ENCODE results near the gene VPS4B.

Gene VPS4B

GRCh38 chr18:63430526-63430925 is 8.2 kb upstream of the VPS4B start:
- no peak for DNase-seq

GRCh38 chr18:63427558-63427957 is 5.3 kb upstream of the VPS4B start:
- no peak for DNase-seq

- no peak for DNase-seq
Measured at GRCh38 chr18:63422864-63423304, 608 bp upstream of the VPS4B start.

- no peak for DNase-seq
Measured at GRCh38 chr18:63421514-63421913, 762 bp downstream of the VPS4B start.

- no peak for DNase-seq
Measured at GRCh38 chr18:63412953-63413352, 9.3 kb downstream of the VPS4B start.

GRCh38 chr18:63410792-63411191 is 11.5 kb downstream of the VPS4B start:
- peak; percentile 71 for DNase-seq

- no peak for DNase-seq
Measured at GRCh38 chr18:63409301-63409700, 13.0 kb downstream of the VPS4B start.

GRCh38 chr18:63407734-63408133 is 14.5 kb downstream of the VPS4B start:
- DNase-seq, result no peak

GRCh38 chr18:63405986-63406385 is 16.3 kb downstream of the VPS4B start:
- no peak for DNase-seq

GRCh38 chr18:63402246-63403162 is 19.8 kb downstream of the VPS4B start:
- no peak for DNase-seq

- no peak for DNase-seq
Measured at GRCh38 chr18:63399300-63399699, 23.0 kb downstream of the VPS4B start.

GRCh38 chr18:63397349-63397748 is 24.9 kb downstream of the VPS4B start:
- DNase-seq, result no peak

- no peak for DNase-seq
Measured at GRCh38 chr18:63395503-63395902, 26.8 kb downstream of the VPS4B start.

GRCh38 chr18:63394954-63395353 is 27.3 kb downstream of the VPS4B start:
- no peak for DNase-seq

GRCh38 chr18:63387861-63388260 is 34.4 kb downstream of the VPS4B start:
- DNase-seq, result no peak

GRCh38 chr18:63382843-63383242 is 39.4 kb downstream of the VPS4B start:
- no peak for DNase-seq

GRCh38 chr18:63379639-63379962 is 42.7 kb downstream of the VPS4B start:
- DNase-seq, result no peak

GRCh38 chr18:63378919-63379638 is 43.2 kb downstream of the VPS4B start:
- DNase-seq, result no peak

- DNase-seq, result no peak
Measured at GRCh38 chr18:63377275-63377980, 44.8 kb downstream of the VPS4B start.

- DNase-seq, result peak; percentile 29
Measured at GRCh38 chr18:63376538-63376937, 45.7 kb downstream of the VPS4B start.

GRCh38 chr18:63374540-63374939 is 47.7 kb downstream of the VPS4B start:
- peak; percentile 14 for DNase-seq

GRCh38 chr18:63373161-63373560 is 49.1 kb downstream of the VPS4B start:
- DNase-seq, result no peak

GRCh38 chr18:63368611-63369010 is 53.7 kb downstream of the VPS4B start:
- no peak for DNase-seq
